DOHH2 (cell line): ENCODE data around the gene EVC2.

ENCODE experiments used
- H3F3A ChIP-seq: fragments of 200-600 bp; sonication (generic), shearing (Covaris generic); 2 replicates; pipeline ENCODE4 v1.6.0; 2016; ENCODE audit warnings: antibody characterized with exemption, mild to moderate bottlenecking; ENCODE audit not compliant: control insufficient read depth, insufficient read depth
- H3K27ac ChIP-seq: fragments of 200-600 bp; sonication (generic); 2 replicates; pipeline ENCODE4 v1.5.1; 2014; ENCODE audit warnings: low read depth, mild to moderate bottlenecking, low read length, moderate library complexity
- H3K27me3 ChIP-seq: fragments of 200-600 bp; sonication (generic); 2 replicates; pipeline ENCODE4 v1.6.1; 2014; ENCODE audit warnings: mild to moderate bottlenecking, low read length, mixed read lengths; ENCODE audit not compliant: control insufficient read depth
- H3K36me3 ChIP-seq: fragments of 200-600 bp; sonication (generic); 2 replicates; pipeline ENCODE4 v1.6.1; 2014; ENCODE audit warnings: mild to moderate bottlenecking, low read length, moderate library complexity, mixed read lengths; ENCODE audit not compliant: control insufficient read depth
- H3K4me1 ChIP-seq: fragments of 200-600 bp; sonication (generic); 2 replicates; pipeline ENCODE4 v1.6.1; 2014; ENCODE audit warnings: mild to moderate bottlenecking, low read length, mixed read lengths; ENCODE audit not compliant: control insufficient read depth
- H3K4me2 ChIP-seq: fragments of 200-600 bp; sonication (generic); 2 replicates; pipeline ENCODE4 v1.6.0; 2014; ENCODE audit warnings: mild to moderate bottlenecking, low read length, moderate library complexity
- H3K4me3 ChIP-seq: fragments of 200-600 bp; sonication (generic); 2 replicates; pipeline ENCODE4 v1.5.1; 2014; ENCODE audit warnings: mild to moderate bottlenecking, low read length, mixed read lengths
- H3K79me2 ChIP-seq: fragments of 200-600 bp; sonication (generic); 2 replicates; pipeline ENCODE4 v1.6.1; 2014; ENCODE audit warnings: mild to moderate bottlenecking, low read length, mixed read lengths; ENCODE audit not compliant: control insufficient read depth
- H3K9me2 ChIP-seq: fragments of 200-600 bp; sonication (generic); replicated peaks from 2 replicates; pipeline ENCODE4 v1.6.1; 2014; ENCODE audit warnings: mild to moderate bottlenecking, low read length, mixed read lengths; ENCODE audit not compliant: control insufficient read depth
- H3K9me3 ChIP-seq: fragments of 200-600 bp; sonication (generic); 2 replicates; pipeline ENCODE4 v1.6.1; 2014; ENCODE audit warnings: antibody characterized with exemption, low read length, mixed read lengths; ENCODE audit not compliant: control insufficient read depth, insufficient read depth
- H4K20me1 ChIP-seq: fragments of 200-600 bp; sonication (generic); 2 replicates; pipeline ENCODE4 v1.6.0; 2014; ENCODE audit warnings: low read depth, mild to moderate bottlenecking, antibody characterized with exemption, low read length, moderate library complexity; ENCODE audit not compliant: control insufficient read depth, insufficient read depth
- CTCF ChIP-seq: fragments of 200-600 bp; sonication (generic); IDR thresholded peaks from one replicate; pipeline ENCODE4 v1.5.1; 2014; ENCODE audit warnings: antibody characterized with exemption, mild to moderate bottlenecking, low read depth, low read length; ENCODE audit not compliant: poor library complexity, severe bottlenecking
- EZH2phosphoT487 ChIP-seq: fragments of 200-600 bp; sonication (generic); IDR thresholded peaks from 2 replicates; pipeline ENCODE4 v1.6.1; 2017; ENCODE audit warnings: borderline replicate concordance, mild to moderate bottlenecking, antibody characterized with exemption, low read length, moderate library complexity, mixed read lengths

EVC2 gene

GRCh38 chr4:5630762-5631161, 77.6 kb downstream of the EVC2 start:
- Histone ChIP-seq H3K27ac (no peak overlapping the region), H3K36me3 (no peaks in the 10 kb centered on the region), H3K9me2 (no peaks in the 10 kb centered on the region), H3K4me2 (no peak overlapping the region), H3K79me2 (no peaks in the 10 kb centered on the region), H3K4me1 (no peaks in the 10 kb centered on the region), H3F3A (no peaks in the 10 kb centered on the region), H3K4me3 (no peak overlapping the region), H4K20me1 (no peaks in the 10 kb centered on the region), H3K27me3 (no peaks in the 10 kb centered on the region), H3K9me3 (no peaks in the 10 kb centered on the region)
- TF ChIP-seq CTCF (no peak), EZH2phosphoT487 (no peak)

- no peaks in the 10 kb centered on the region for H4K20me1 ChIP-seq
These were observed 78.8 kb downstream of the EVC2 start for GRCh38 chr4:5629542-5629941.

GRCh38 chr4:5626913-5627312, 81.4 kb downstream of the EVC2 start:
- H3K4me2 ChIP-seq: no peak overlapping the region

More at GRCh38 chr4:5629542-5629941, 78.8 kb downstream of the EVC2 start:
- H3K9me3 ChIP-seq: no peaks in the 10 kb centered on the region
- H3K4me3 ChIP-seq: no peak overlapping the region
- no peaks in the 10 kb centered on the region for H3K79me2 ChIP-seq
- no peaks in the 10 kb centered on the region for H3F3A ChIP-seq
- H3K27ac ChIP-seq: no peak overlapping the region
- no peak overlapping the region for H3K4me2 ChIP-seq
- no peak for TF ChIP-seq EZH2phosphoT487
- TF ChIP-seq CTCF: no peak
- no peaks in the 10 kb centered on the region for H3K27me3 ChIP-seq
- H3K9me2 ChIP-seq: no peaks in the 10 kb centered on the region
- H3K4me1 ChIP-seq: no peaks in the 10 kb centered on the region
- H3K36me3 ChIP-seq: no peaks in the 10 kb centered on the region

More at GRCh38 chr4:5626913-5627312, 81.4 kb downstream of the EVC2 start:
- H3K27me3 ChIP-seq: no peaks in the 10 kb centered on the region
- H4K20me1 ChIP-seq: no peaks in the 10 kb centered on the region
- no peaks in the 10 kb centered on the region for H3K4me1 ChIP-seq
- no peaks in the 10 kb centered on the region for H3K9me2 ChIP-seq
- no peaks in the 10 kb centered on the region for H3K79me2 ChIP-seq
- no peak for TF ChIP-seq EZH2phosphoT487
- no peak for TF ChIP-seq CTCF
- H3K9me3 ChIP-seq: no peaks in the 10 kb centered on the region
- H3K36me3 ChIP-seq: no peaks in the 10 kb centered on the region
- H3K27ac ChIP-seq: no peak overlapping the region
- no peak overlapping the region for H3K4me3 ChIP-seq
- no peaks in the 10 kb centered on the region for H3F3A ChIP-seq
